ENCODE results near the gene SLC9A1.

SLC9A1 gene

DNA sequence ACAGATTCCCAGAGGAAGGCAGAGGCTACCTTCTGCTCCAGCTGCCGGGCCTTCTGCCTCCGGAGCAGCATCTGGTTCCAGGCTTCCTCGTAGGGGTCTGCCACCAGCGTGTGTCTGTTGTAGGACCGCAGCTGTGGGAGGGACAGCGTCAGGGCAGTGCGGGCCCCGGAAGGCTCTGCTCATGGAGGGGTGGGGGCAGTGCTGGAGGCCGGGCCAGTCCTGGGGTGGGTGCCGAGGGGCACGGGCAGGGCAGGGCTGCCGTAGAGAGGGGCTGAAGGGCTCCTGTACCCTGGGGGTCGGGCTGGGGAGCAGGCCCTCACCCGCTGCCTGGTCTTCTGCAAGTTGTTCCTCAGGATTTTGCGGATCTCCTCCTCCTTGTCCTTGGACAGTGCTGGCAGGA is 53.2 kb downstream of the SLC9A1 start:
- DNase-seq = no peak

- DNase-seq = no peak
Measured at GRCh38 chr1:27101054-27101491, 53.9 kb downstream of the SLC9A1 start.

- DNase-seq = no peak
Measured at GRCh38 chr1:27100335-27101053, 54.4 kb downstream of the SLC9A1 start.

DNA sequence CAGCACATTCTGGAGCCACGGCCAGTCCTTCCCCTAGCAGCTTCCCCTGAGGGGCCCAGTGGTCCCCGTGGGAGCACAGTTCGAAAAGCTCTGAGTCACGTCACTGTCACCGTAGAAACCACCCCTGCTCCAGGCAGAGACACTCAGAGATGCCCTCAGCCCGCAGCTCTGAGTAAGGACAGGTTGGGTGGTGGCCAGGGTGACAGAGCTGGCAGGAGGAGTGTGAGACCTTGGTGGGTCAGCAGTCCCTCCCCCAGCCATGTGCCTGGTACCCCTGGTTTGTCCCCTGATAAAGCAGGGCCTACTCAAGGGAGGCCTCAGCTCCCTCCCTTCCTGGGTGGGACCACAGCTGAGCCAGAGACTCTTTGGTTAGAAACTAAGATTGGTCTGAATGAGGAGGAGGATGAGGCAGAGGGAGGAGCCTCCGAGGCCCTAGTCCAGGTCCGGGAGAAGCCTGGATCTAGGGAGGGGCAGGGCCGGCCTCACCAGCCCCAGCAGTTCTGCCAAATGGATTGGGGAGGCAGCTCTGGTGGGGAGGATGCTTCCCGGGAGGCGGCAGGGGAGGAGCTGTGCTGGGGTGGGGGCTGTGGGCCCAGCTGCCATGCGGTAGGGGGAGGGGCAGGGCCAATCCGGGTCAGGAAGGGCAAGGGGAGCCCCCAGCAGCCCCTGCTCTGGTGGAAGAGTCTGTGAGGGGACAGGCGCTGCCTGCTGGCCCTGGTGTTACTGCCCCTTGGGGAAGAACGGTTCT is 55.2 kb downstream of the SLC9A1 start:
- no peak for DNase-seq

GRCh38 chr1:27099135-27099586 is 55.8 kb downstream of the SLC9A1 start:
- no peak for DNase-seq

- DNase-seq = no peak
Measured at GRCh38 chr1:27098431-27099134, 56.3 kb downstream of the SLC9A1 start.

DNA sequence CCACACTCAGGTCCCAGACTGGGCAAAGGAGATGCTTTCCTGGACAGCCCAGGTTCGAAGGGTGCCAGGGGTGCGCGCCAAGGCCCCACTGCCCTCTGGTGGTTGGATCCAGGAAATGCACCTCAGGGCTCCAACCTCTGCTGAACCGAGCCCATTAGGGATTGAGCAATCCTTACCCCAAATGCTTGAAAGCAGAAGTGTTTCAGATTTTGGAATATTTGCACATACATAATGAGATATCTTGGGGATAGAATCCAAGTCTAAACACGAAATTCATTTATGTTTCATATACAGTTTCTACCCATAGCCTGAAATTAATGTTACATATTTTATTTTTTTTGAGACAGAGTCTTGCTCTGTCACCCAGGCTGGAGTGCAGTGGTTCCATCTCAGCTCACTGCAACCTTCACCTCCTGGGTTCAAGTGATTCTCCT is 57.4 kb downstream of the SLC9A1 start:
- DNase-seq = peak; percentile 41 to 55 (median 46)

GRCh38 chr1:27095576-27095975 is 59.3 kb downstream of the SLC9A1 start:
- DNase-seq = no peak

DNA sequence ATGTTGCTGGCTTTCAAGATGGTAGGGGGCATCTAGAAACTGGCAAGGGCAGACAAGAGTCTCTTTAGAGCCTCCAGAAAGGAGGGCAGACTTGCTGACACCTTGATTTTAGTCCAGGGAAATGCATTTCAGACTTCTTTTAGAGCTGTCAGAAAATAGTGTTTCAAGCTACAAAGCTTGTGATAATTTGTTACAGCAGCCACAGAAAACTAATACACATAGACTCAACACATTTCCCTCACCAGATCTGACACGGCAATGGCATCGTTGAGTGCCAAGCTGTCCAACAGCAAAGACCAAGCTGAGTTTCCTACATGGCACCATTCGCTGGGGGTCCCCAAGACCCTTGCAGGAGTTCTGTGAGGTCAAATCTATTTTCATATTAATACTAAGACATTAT is 62.0 kb downstream of the SLC9A1 start:
- DNase-seq = no peak

DNA sequence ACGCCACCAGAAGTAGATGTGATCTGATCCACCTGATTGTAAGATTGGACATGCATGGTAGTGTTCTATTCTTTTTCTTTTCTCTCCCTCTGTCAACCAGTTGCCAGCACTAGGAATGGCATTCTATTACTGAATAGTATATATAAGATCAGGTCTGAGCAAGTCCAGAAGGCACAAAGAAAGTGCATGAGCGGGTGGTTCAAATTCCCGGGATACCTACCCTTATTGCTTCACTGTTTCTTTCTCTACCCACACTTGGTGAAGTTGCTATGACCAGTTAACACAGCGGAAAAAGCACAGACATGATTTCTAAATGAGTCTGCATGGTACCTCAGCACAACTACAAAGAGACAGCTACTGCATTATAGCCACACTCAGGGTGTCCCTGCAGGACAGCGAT is 64.0 kb downstream of the SLC9A1 start:
- no peak for DNase-seq

DNA sequence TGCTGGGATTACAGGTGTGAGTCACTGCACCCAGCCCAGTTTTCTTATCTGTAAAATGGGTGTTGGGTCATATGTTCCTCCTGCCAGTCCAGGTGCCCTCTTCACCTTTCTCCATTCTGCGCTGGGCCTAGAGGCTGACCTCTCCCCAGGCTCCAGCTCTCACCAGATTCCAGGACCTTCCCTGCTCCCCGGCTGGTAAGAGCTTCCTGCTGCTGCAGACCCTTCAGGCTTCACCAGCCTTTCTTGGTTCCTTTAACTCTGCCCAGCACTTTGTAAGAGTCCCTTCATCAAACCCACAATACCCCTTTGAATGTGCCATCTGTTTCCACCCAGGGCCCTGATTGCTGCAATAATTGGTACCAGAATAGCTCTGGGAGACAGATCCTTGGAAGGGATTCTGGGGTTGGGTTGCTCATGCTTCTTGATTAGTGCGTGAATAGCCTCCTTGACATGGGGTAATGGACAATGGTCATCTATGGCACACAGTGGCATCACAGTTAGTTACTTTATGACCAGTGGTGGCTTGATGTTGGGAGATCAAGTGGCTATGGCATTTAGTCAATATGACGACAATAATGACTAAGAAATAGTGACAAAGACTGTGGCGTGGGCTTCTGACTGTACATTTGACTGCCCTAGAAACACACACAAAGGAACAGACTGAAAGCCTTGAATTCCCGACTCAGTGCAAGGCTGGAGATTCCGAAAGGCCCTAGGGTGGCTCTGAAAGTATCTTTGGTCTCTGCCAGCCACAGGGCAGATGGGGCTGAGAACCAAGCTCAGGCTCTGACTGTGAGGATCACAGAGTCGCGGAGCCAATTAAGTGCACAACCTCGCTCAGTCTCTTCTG is 67.3 kb downstream of the SLC9A1 start:
- no peak for DNase-seq

DNA sequence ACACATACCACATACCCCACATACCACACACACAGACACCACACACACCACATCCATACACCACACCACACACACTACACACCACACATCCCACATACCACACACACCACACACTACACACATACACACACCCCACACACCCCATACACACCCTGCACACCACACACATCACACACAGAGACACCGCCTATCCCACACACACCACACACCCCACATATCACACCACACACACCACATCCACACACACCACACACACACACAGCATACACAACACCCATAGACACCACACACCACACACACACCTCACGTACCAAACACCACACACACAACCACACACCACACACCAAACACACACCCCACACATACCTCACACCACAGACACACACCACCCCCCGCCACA is 68.3 kb downstream of the SLC9A1 start:
- no peak for DNase-seq

GRCh38 chr1:27086026-27086425 is 68.9 kb downstream of the SLC9A1 start:
- DNase-seq = no peak

- no peak for DNase-seq
Measured at GRCh38 chr1:27084107-27084506, 70.8 kb downstream of the SLC9A1 start.

- no peak for DNase-seq
Measured at GRCh38 chr1:27077968-27078367, 77.0 kb downstream of the SLC9A1 start.

GRCh38 chr1:27076803-27077202 is 78.1 kb downstream of the SLC9A1 start:
- DNase-seq = no peak

- DNase-seq = no peak
Measured at GRCh38 chr1:27074175-27074780, 80.6 kb downstream of the SLC9A1 start.

GRCh38 chr1:27071049-27071416 is 83.9 kb downstream of the SLC9A1 start:
- no peak for DNase-seq

DNA sequence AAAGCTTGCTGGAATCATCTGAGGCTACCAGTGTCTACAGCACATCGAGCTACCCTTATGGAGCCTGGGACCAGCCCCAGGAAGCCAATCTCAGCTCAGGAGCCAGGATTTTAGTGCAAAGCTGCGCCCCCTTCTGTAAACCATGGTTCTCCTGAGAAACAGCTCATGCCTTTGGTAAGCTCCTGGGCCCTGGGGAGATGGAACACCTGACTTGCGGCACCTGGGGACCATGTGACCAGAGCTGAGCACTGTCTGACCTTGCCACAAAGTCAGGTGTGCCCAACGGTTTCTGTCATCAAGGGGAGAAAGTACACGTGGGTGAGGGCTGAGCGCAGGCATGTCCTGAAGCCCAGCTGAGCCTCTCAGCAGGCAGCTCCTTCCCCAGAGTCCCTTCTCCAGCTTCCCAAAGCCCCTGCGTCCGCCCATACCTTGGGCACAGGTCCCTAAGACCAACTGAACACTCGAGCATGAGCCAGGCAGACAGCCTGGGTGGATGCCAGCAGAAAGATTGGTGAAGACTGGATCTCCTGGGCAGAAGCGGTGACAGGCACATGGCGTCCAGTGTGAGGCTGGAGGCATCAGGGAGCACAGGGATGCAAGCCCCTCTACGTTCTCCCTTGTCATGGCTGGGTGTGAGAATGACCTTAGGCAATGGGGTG is 84.4 kb downstream of the SLC9A1 start:
- DNase-seq = no peak

GRCh38 chr1:27068922-27069321 is 86.0 kb downstream of the SLC9A1 start:
- no peak for DNase-seq

GRCh38 chr1:27065999-27066630 is 88.8 kb downstream of the SLC9A1 start:
- no peak for DNase-seq
